ENCODE measurements around the gene MBD3L3.
"Not testable (repeated sequence)": the region's sequence is repeated elsewhere in the genome, so short reads cannot be mapped to it uniquely, and the experiment has no call there.

MBD3L3 gene

GRCh38 chr19:7058576-7058975 is at the start of gene MBD3L3:
Gene MBD3L3, minus strand, starts transcription at chr19:7058676. Its CDS starts 71 bp downstream, at chr19:7058605.
- DNase-seq, result not testable (repeated sequence)

- no peak for DNase-seq
Measured at GRCh38 chr19:7106711-7107657, 48.5 kb upstream of the MBD3L3 start.

- peak; percentile 33 for DNase-seq
Measured at GRCh38 chr19:7104747-7105447, 46.4 kb upstream of the MBD3L3 start.

GRCh38 chr19:7101498-7102253 is 43.2 kb upstream of the MBD3L3 start:
- DNase-seq, result no peak

- no peak for DNase-seq
Measured at GRCh38 chr19:7099597-7099921, 41.1 kb upstream of the MBD3L3 start.

- DNase-seq, result peak; percentile 96
Measured at GRCh38 chr19:7098701-7099596, 40.5 kb upstream of the MBD3L3 start.

- DNase-seq, result no peak
Measured at GRCh38 chr19:7098096-7098495, 39.6 kb upstream of the MBD3L3 start.

- no peak for DNase-seq
Measured at GRCh38 chr19:7088999-7089398, 30.5 kb upstream of the MBD3L3 start.

GRCh38 chr19:7083076-7083956 is 24.8 kb upstream of the MBD3L3 start:
- DNase-seq, result no peak

- DNase-seq, result no peak
Measured at GRCh38 chr19:7078008-7078407, 19.5 kb upstream of the MBD3L3 start.

- no peak for DNase-seq
Measured at GRCh38 chr19:7076151-7076550, 17.7 kb upstream of the MBD3L3 start.

- no peak for DNase-seq
Measured at GRCh38 chr19:7074705-7075282, 16.3 kb upstream of the MBD3L3 start.

- no peak for DNase-seq
Measured at GRCh38 chr19:7072541-7072940, 14.1 kb upstream of the MBD3L3 start.

GRCh38 chr19:7069904-7070226 is 11.4 kb upstream of the MBD3L3 start:
- no peak for DNase-seq

- peak; percentile 96 for DNase-seq
Measured at GRCh38 chr19:7069042-7069903, 10.8 kb upstream of the MBD3L3 start, which contains the start of gene ZNF557. Gene ZNF557, plus strand, starts transcription at chr19:7069703. Its CDS starts 5,372 bp downstream, at chr19:7075075.

GRCh38 chr19:7068599-7068998 is 10.1 kb upstream of the MBD3L3 start:
- no peak for DNase-seq

- DNase-seq, result no peak
Measured at GRCh38 chr19:7067716-7068115, 9.2 kb upstream of the MBD3L3 start.

- not testable (repeated sequence) for DNase-seq
Measured at GRCh38 chr19:7067122-7067521, 8.6 kb upstream of the MBD3L3 start.

- DNase-seq, result no peak
Measured at GRCh38 chr19:7063764-7064418, 5.4 kb upstream of the MBD3L3 start.

Data from GDM1 (cell line).